AG09309 (cell line): ENCODE data around the gene DRC3.

Experiments
- DNase-seq: peaks from one replicate; pipeline ENCODE4 v3.0.0-alpha.2; 2010; ENCODE audit warnings: low read depth
- H3K4me3 ChIP-seq: 2 replicates; pipeline ENCODE4 v1.5.1; 2011; ENCODE audit warnings: mild to moderate bottlenecking, low read depth, low read length, moderate library complexity; ENCODE audit not compliant: control insufficient read depth
- TF ChIP-seq, protein P1 (sequence below): IDR thresholded peaks from 2 replicates; pipeline ENCODE4 v1.5.1; 2011; ENCODE audit warnings: mild to moderate bottlenecking, low read depth, low read length, inconsistent platforms; ENCODE audit not compliant: insufficient read depth, control insufficient read depth; ENCODE audit errors: missing control alignments

DRC3 gene

DNA sequence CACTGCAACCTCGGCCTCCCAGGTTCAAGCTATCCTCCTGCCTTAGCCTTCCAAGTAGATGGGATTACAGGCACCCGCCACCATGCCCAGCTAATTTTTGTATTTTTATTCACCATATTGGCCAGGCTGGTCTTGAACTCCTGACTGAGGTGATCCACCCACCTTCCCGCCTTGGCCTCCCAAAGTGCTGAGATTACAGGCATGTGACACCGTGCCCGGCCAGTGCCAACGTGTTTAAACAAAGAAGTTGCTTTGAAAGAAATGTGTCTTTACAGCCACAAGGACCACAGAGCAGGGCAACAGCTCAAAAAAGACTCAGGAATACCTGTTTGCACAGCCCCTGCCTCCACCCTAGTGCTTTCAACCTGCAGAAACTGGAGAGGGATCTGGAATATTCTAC lies 41.3 kb downstream of the DRC3 start:
- TF ChIP-seq, protein P1, sequence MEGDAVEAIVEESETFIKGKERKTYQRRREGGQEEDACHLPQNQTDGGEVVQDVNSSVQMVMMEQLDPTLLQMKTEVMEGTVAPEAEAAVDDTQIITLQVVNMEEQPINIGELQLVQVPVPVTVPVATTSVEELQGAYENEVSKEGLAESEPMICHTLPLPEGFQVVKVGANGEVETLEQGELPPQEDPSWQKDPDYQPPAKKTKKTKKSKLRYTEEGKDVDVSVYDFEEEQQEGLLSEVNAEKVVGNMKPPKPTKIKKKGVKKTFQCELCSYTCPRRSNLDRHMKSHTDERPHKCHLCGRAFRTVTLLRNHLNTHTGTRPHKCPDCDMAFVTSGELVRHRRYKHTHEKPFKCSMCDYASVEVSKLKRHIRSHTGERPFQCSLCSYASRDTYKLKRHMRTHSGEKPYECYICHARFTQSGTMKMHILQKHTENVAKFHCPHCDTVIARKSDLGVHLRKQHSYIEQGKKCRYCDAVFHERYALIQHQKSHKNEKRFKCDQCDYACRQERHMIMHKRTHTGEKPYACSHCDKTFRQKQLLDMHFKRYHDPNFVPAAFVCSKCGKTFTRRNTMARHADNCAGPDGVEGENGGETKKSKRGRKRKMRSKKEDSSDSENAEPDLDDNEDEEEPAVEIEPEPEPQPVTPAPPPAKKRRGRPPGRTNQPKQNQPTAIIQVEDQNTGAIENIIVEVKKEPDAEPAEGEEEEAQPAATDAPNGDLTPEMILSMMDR, result no peak
- no peak overlapping the region for H3K4me3 ChIP-seq

DNA sequence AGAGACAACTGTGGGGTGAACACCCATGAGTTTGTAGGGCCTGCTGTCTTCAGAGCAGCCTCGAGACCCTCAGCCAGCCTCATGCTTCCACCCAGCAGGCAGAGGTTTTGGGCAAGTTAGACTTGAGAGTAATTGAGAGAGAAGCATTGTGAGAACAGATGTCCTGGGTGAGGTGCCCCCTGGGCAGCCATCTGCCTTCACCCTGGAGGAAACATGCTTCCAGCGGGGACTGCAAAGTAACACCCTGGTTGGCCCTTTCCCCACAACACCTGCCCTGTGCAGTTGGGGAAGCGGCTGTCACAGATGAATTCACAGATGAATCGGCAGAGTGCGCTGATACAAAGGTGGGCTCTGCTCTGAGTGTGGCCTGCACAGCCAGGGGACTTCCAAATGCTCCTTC lies 42.9 kb downstream of the DRC3 start:
- no peak for DNase-seq
- TF ChIP-seq, protein P1, result no peak
- no peak overlapping the region for H3K4me3 ChIP-seq

More for the DNA sequence above, 41.3 kb downstream of the DRC3 start:
- no peak for DNase-seq

DNA sequence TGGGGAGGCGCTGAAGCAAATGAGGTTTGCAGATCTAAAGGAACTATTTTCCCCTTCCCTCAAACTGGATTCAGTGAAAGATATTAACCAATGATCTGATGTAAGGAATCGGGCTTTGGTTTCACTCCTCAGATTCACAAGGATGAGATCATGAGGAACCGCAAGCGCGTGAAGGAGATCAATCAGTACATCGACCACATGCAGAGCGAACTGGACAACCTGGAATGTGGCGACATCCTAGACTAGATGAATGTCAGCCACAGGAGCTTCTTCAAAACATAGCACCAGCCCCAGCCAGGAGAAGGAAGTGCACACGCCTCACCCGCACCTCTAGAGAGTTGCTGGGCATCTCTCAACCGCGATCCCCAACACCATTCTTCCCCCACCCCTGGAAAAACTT lies 43.8 kb downstream of the DRC3 start:
- TF ChIP-seq, protein P1, result no peak
- no peak overlapping the region for H3K4me3 ChIP-seq
- DNase-seq, result no peak

DNA sequence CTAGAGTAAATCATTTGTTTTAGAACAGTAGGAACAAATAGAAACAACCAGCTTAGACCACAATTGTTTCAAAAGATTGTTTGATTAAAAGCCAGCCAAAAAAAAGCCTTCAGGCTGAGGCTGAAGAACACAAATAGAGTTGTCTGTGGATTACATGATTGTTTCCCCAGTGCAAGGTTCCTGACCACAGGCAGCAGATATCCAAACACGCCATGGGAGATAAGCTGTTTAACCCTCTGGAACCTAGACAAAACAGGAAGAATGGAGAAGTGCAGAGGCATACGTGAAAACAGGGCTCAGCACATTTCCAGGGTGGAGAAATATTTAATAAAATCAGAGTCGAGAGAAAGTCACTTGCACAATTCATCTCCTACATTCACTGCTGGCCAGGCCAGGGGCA lies 45.3 kb downstream of the DRC3 start:
- H3K4me3 ChIP-seq, result no peak overlapping the region
- TF ChIP-seq, protein P1, result no peak
- no peak for DNase-seq

DNA sequence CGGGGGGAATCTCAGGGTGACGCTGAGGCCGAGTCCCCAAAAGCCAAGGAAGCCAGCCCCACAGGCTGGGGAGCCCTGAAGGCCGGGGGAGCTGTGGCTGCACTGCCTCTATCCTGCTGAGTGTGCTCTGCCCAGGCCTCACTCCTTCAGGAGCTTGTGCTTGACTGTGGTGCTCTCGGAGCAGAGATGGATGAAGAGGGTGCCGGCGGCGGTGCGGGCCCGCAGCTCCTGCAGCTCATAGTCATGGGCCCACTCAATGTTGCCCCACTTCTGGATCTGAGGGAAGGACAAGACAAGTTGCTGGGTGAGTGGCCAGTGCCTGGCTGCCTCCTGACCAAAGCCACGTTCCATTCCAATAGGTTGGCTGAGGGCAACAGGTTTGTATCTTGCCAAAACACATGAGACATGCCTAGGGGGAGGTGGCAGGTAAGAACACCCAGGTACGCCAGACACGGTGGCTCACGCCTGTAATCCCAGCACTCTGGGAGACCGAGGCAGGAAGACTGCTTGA lies 45.8 kb downstream of the DRC3 start:
- no peak overlapping the region for H3K4me3 ChIP-seq
- TF ChIP-seq, protein P1, result no peak
- DNase-seq, result no peak

DNA sequence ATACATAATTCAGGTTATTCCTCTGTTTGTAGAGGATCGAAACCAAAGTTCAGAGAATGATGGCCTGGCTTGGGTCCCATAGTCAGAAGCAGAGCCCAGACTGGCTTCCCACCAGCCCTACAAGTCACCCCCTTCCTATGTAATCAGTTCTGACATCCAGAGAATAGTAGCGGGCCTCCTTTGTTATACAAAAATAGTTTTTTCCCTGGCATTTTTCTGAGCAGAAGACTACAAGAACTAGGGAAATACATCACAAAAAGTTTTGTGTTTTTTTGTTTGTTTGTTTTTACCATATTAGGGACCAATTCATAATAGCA lies 47.1 kb downstream of the DRC3 start:
- TF ChIP-seq, protein P1, result no peak
- no peak for DNase-seq
- H3K4me3 ChIP-seq, result no peak overlapping the region

DNA sequence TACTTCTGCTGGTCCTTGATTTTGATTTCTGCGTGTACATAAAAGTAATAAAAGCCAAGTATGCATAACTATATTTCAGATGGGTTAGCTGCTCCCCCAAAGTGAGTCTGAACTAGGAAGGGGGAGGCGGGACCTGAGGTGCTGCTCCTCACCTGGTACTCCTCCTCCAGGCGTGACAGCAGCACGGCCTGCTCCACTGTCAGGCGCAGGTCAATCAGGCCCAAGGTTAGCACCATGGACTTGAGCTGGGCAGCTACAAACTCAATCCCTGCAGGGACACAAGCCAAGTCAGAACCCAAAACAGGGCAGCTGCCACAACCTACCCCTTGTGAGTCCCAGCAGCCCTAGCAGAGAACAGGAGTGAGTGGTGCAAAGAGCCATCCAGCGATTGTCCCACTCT lies 48.3 kb downstream of the DRC3 start:
- no peak overlapping the region for H3K4me3 ChIP-seq
- no peak for DNase-seq
- TF ChIP-seq, protein P1, result no peak
